NCI-H69 (cell line): ENCODE data around the gene RAB25.
"Not testable (repeated sequence)": the region's sequence is repeated elsewhere in the genome, so short reads cannot be mapped to it uniquely, and the experiment has no call there.

Experiments
- DNase-seq: peaks from one replicate; lab custom pipeline; 2025; lab: John Stamatoyannopoulos, UW

The RAB25 gene

GRCh38 chr1:156060937-156061636 is at the start of gene RAB25:
Gene RAB25 (plus strand): TSS chr1:156061160. CDS start chr1:156061401, 241 bp downstream.
- DNase-seq: peak; percentile 61

DNA sequence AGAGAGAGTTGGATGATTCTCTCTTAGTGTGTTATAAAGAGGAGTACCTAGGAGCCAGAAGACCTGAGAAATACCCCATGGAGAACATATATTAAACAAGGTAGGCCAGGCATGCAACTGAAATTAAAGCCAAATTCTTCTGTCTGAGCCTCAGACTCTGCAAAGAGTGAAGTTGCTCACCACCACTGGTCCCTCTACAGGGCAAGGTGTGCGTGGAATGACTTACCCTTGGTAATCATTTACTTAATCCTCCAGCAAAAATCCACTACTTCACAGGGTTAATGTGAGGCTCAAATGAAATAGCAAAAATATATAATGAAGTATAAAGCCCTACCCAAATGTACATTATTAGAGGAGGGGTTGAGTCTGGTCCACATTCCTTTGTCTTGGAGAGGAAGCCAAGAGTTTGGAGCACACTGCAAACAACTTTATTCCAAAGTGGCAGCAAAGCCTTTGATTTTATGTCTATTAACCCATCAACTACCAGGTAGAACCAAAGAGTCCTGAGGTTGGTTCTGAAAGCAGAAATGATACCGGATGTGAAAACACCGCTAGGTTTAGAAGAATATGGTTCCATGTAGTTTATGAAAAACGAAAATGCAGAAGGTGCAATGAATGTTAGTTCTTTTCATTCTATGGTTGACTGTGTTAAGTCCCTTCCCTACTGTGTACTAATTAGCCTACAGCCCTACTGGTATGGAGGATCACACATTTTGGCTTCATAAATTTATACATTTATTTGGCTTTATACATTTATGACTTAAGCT is 48.7 kb upstream of the RAB25 start:
- DNase-seq: no peak

DNA sequence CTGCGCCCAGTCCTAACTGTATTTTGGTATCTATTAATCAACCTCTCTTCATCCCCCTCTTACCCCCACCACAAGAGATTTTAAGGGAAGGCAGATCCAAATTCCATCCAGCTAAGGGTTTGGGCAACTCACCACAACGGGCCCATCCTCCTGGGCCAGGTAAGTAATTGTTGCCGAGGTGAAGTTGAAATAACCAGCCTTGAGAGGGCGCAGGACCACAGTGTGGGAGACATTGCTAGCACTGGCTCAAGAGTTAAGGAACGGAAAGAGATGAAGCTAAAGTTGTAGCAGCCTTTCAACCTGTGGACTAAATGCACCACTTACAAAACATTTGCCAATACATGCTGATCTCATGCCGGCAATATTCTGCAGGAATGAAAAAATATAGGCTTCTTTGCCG is 46.1 kb upstream of the RAB25 start:
- no peak for DNase-seq

DNA sequence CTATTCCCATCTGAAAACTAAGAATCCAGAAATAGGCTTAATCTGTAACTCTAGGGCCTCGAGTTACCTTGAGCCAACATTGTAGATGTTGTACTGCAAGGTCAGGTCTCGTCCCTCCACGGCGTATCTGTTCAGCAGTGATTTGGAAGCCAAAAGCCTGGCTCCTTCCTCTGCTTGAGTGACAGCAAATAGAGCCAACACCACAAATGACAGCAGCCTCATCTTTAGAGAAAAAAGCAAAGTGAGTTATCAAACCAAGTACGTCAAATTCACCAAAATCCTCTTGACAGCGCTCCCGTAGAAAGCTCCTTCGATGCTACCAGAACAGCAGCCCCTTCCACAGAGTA is 41.0 kb upstream of the RAB25 start:
- DNase-seq: no peak

DNA sequence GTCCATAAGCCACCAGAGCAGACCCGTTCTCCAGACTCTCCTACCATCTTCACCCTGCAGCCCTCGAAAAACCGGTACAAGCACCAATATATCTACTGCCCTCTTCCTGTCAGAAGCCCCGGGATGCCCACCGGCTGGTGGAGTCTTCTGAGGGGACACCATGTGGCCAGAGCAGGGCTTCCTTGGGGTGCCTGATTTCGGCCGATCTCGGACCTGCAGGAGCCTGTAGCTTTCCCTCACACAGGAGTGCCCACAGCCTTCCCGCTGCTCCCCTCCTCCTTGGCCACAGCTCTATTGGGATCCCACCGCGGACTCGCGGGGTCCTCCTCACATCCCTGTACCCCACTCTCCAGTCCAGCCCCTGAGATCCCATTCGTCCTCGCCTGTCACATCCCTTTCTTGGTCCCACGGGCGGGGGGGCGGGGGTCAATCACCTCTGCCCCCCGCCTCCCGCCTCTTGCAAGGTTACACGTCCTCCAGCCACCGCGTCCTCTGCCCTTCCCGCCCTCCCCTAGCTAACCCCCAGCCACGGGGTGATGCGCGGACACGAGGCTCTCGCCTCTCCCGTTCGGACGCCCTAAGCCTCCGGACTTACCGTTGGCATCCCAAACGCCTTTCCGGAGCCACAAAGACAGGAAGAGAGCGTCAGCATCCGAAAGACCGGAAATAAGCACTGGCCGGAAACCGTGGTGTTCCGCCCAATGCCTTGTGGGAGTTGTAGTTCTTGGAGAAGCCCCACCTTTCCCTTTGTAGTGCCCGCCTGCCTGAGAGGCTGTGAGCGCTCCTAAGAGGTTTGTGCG is 40.5 kb upstream of the RAB25 start, which contains the start of gene SSR2:
Gene SSR2 (minus strand): TSS at position 659 of the 800 bp plus-strand sequence. CDS start 784 bp downstream, outside the sequence.
- DNase-seq: peak; percentile 98

GRCh38 chr1:156021093-156021428 is 39.9 kb upstream of the RAB25 start:
- peak; percentile 51 for DNase-seq

GRCh38 chr1:156021954-156022353 is 39.0 kb upstream of the RAB25 start:
- no peak for DNase-seq

DNA sequence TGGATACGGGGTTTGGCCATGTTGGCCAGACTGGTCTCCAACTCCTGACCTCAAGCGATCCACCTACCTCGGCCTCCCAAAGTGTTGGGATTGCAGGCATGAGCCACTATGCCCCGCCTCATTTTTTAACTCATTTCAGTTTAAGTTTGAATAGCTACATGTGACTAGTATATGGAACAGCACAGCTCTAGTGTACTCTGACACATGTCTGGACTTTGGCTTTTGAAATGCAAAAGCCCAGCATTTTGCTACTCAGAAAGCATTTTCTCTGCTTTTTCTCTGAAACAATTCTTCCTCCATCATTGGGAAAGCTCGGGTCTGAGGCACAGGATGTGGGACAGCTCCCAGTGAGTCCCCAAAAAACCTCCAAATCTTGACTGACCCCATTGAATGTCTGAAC is 36.2 kb upstream of the RAB25 start:
- no peak for DNase-seq

GRCh38 chr1:156025876-156026275 is 35.1 kb upstream of the RAB25 start:
- DNase-seq: peak; percentile 81

GRCh38 chr1:156026588-156026987 is 34.4 kb upstream of the RAB25 start:
- DNase-seq: no peak

DNA sequence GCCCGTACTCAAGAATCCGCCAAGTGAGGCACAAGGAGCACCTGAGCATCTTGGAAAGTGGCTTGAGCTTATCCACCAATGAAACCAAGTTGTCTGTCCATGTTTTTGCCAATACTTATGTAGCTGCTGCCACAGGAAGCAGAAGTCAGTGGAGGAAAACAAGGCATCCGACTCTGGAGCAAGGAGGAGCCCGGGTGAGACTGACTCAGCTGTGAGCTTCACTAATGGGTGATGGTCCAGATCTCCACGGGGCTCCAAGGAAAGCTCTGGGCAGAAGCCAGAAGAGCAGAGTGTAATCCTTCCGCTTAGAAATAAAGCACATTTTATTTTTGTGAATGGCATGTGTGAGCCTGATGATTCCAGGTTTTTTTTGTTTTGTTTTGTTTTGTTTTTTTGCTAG is 27.9 kb upstream of the RAB25 start:
- DNase-seq: no peak

GRCh38 chr1:156034991-156035390 is 26.0 kb upstream of the RAB25 start:
- DNase-seq: not testable (repeated sequence)

DNA sequence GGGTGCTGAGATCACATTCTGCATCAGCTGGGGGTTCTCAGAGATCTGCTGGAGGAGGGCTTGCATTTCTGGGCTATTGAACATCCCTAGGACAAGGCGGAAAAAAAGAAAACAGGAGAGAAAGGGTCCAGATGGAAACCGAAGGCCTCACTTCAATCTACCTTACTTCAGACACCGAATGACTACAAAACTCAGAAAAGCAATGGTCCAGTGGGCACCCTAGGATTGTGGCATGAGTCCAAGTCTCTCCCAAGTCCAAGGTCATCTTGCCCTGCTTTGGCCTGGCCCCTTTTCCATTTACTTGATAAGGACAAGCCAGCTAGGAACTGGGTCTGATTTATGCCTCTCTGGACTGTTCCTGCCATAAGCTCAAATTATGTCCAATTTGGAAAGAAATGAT is 18.1 kb upstream of the RAB25 start:
- DNase-seq: no peak

GRCh38 chr1:156045076-156045475 is 15.9 kb upstream of the RAB25 start:
- no peak for DNase-seq

DNA sequence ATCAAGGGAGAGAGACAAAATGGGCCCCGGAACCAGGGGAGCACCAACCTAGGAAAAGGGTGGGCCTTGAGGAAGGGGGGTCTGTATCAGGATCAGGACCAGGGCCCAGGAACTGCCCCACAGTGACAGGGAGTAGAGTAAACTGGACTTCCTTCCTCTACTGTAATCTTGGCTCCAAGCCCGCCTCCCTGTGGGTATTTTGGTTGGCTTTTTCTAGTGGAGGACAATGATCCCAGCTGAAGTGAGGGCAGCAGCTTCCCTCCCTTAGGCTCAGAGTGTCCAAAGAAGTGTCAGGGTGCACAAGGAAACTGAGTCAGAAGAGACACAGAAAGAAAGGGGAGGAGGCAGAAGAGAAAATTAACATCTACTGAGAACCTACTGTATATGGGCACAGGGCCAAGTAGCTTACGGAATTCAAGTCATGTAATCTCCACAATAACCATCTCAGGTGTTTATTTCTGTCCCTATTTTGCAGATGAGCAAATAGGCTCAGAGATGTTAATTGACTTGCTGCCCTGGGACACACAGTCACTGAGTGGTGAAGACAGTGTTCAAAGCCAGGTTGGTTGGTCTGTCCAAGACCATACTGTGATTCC is 12.2 kb upstream of the RAB25 start:
- no peak for DNase-seq

DNA sequence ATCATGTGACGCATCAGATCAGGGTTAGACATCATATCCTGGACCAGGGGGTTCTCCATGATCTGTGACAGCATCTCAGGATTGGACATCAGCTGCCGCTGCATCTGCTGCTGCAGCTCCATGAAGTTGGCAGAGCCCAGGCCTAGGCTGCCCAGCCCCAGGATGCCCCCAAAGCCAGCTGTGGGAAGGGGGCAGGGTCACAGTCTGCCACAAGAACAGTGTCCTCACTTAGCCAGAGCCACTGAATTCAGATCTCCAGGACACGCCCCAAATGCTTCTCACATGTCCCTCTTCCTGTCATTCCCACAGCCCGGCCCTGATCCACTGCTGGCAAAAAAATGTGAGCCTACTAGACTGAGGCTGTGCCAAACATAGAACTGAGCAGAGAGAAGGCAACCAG is 10.6 kb upstream of the RAB25 start:
- DNase-seq: no peak

- no peak for DNase-seq
Measured at GRCh38 chr1:156051011-156051725, 9.8 kb upstream of the RAB25 start.

GRCh38 chr1:156052862-156053767 is 7.8 kb upstream of the RAB25 start:
- peak; percentile 82 for DNase-seq

GRCh38 chr1:156053768-156054499 is 7.0 kb upstream of the RAB25 start, which contains the start of gene UBQLN4:
Gene UBQLN4 (minus strand): TSS chr1:156053798. CDS start chr1:156053701, 97 bp downstream.
- peak; percentile 97 for DNase-seq
